ENCODE results near the gene MEGF11. TPM values are rescaled to one million over a fixed set of nuclear protein-coding genes. Genes with fewer than 3 reads are reported as not detected.

MEGF11 gene
- total RNA-seq, 1 experiment from 2014 or later = not detected

GRCh38 chr15:65958835-65959234 is 294.7 kb downstream of the MEGF11 start:
- Histone ChIP-seq H3K27ac (ENCODE audit: low read length) (no peak overlapping the region), H3K27me3 (ENCODE audit: low read length) (no peaks in the 10 kb centered on the region), H3F3A (ENCODE audit: low read length, unreplicated experiment) (no peaks in the 10 kb centered on the region), H3K9ac (ENCODE audit: low read length) (no peak overlapping the region), H3K4me3 (ENCODE audit: low read length) (no peak overlapping the region), H3K36me3 (ENCODE audit: low read depth, low read length) (no peaks in the 10 kb centered on the region), H3K9me2 (replicated peaks; ENCODE audit: low read length) (no peaks in the 10 kb centered on the region), H3K9me3 (ENCODE audit: low read length) (no peaks in the 10 kb centered on the region), H2AFZ (ENCODE audit: low read length) (no peak overlapping the region), H3K79me2 (ENCODE audit: low read length) (no peaks in the 10 kb centered on the region), H3K4me2 (ENCODE audit: low read length) (no peak overlapping the region), H3K4me1 (ENCODE audit: insufficient read depth, low read length) (no peaks in the 10 kb centered on the region; the same call in 1 of the 2 replicates), H4K20me1 (ENCODE audit: low read length) (no peaks in the 10 kb centered on the region)
- DNase-seq (no peak), ATAC-seq (no peak)
- ChIA-PET POLR2A (ENCODE audit: unreplicated experiment) (no interaction called here), CTCF (no interaction called here)
- no peak for TF ChIP-seq EZH2phosphoT487 (IDR thresholded peaks at IDR 0.05; ENCODE audit: borderline replicate concordance, low read length)
- TF ChIP-seq CTCF (conservative IDR thresholded peaks at IDR 0.05; ENCODE audit: low read depth, low read length) = no peak
- TF ChIP-seq EZH2 (IDR thresholded peaks at IDR 0.05; ENCODE audit: low read length, unreplicated experiment) = no peak
- intact Hi-C loops (cut with micrococcal nuclease) = no loop called here
- BruUV-seq (replicated peaks) = no TSS peak

- Histone ChIP-seq H3K36me3 (ENCODE audit: low read depth, low read length) (no peaks in the 10 kb centered on the region), H3K27ac (ENCODE audit: low read length) (no peak overlapping the region), H3K4me1 (ENCODE audit: insufficient read depth, low read length) (no peaks in the 10 kb centered on the region; the same call in 1 of the 2 replicates), H3K9me3 (ENCODE audit: low read length) (no peaks in the 10 kb centered on the region), H3F3A (ENCODE audit: low read length, unreplicated experiment) (no peaks in the 10 kb centered on the region), H3K79me2 (ENCODE audit: low read length) (no peaks in the 10 kb centered on the region), H3K9ac (ENCODE audit: low read length) (no peak overlapping the region), H3K9me2 (replicated peaks; ENCODE audit: low read length) (no peaks in the 10 kb centered on the region), H3K4me2 (ENCODE audit: low read length) (no peak overlapping the region), H3K4me3 (ENCODE audit: low read length) (no peak overlapping the region), H2AFZ (ENCODE audit: low read length) (no peak overlapping the region), H4K20me1 (ENCODE audit: low read length) (no peaks in the 10 kb centered on the region), H3K27me3 (ENCODE audit: low read length) (no peaks in the 10 kb centered on the region)
- BruUV-seq (replicated peaks) = no TSS peak
- no peak for ATAC-seq
- DNase-seq = no peak
- ChIA-PET CTCF (no interaction called here), POLR2A (ENCODE audit: unreplicated experiment) (no interaction called here)
- TF ChIP-seq EZH2phosphoT487 (IDR thresholded peaks at IDR 0.05; ENCODE audit: borderline replicate concordance, low read length) (no peak), EZH2 (IDR thresholded peaks at IDR 0.05; ENCODE audit: low read length, unreplicated experiment) (no peak), CTCF (conservative IDR thresholded peaks at IDR 0.05; ENCODE audit: low read depth, low read length) (no peak)
- intact Hi-C loops (cut with micrococcal nuclease) = no loop called here
These were observed 296.1 kb downstream of the MEGF11 start for GRCh38 chr15:65957451-65957850.

GRCh38 chr15:65956899-65957298 is 296.7 kb downstream of the MEGF11 start:
- intact Hi-C loops (cut with micrococcal nuclease) = no loop called here
- Histone ChIP-seq H3K4me1 (ENCODE audit: insufficient read depth, low read length) (no peaks in the 10 kb centered on the region; the same call in 1 of the 2 replicates), H3K9me2 (replicated peaks; ENCODE audit: low read length) (no peaks in the 10 kb centered on the region), H3K27ac (ENCODE audit: low read length) (no peak overlapping the region), H3K9me3 (ENCODE audit: low read length) (no peaks in the 10 kb centered on the region), H2AFZ (ENCODE audit: low read length) (no peak overlapping the region), H3K4me3 (ENCODE audit: low read length) (no peak overlapping the region), H3K9ac (ENCODE audit: low read length) (no peak overlapping the region), H3K27me3 (ENCODE audit: low read length) (no peaks in the 10 kb centered on the region), H3K36me3 (ENCODE audit: low read depth, low read length) (no peaks in the 10 kb centered on the region), H4K20me1 (ENCODE audit: low read length) (no peaks in the 10 kb centered on the region), H3F3A (ENCODE audit: low read length, unreplicated experiment) (no peaks in the 10 kb centered on the region), H3K79me2 (ENCODE audit: low read length) (no peaks in the 10 kb centered on the region), H3K4me2 (ENCODE audit: low read length) (no peak overlapping the region)
- ChIA-PET POLR2A (ENCODE audit: unreplicated experiment) (no interaction called here), CTCF (no interaction called here)
- BruUV-seq (replicated peaks) = no TSS peak
- DNase-seq (no peak), ATAC-seq (no peak)
- TF ChIP-seq CTCF (conservative IDR thresholded peaks at IDR 0.05; ENCODE audit: low read depth, low read length) (no peak), EZH2phosphoT487 (IDR thresholded peaks at IDR 0.05; ENCODE audit: borderline replicate concordance, low read length) (no peak), EZH2 (IDR thresholded peaks at IDR 0.05; ENCODE audit: low read length, unreplicated experiment) (no peak)
